IMR-90 (cell line): ENCODE measurements around the gene SLC35E2B. TPM values are rescaled to one million over a fixed set of nuclear protein-coding genes. Genes with fewer than 3 reads are reported as not detected.

Experiments used
- ATAC-seq: fragments of 200-7000 bp; cut with Tn5 transposase; 2 replicates; pipeline ENCODE4 v1.9.1; 2020; ENCODE audit warnings: low read depth, mild to moderate bottlenecking, moderate library complexity
- BruUV-seq: library from RNA; stranded (reverse); fragments of 400-500 nt; replicated peaks from 2 replicates; lab custom pipeline; 2021; lab: Mats Ljungman, UMichigan
- CTCF ChIA-PET: fragments of 300-600 bp; formaldehyde crosslinking; extraction: SDS; loops from one replicate; lab custom pipeline; 2021; ENCODE audit warnings: antibody characterized with exemption; lab: Yijun Ruan, JAX
- POLR2A ChIA-PET: fragments of 300-600 bp; sonication (Branson Sonifier 250); formaldehyde crosslinking; loops from one replicate; lab custom pipeline; 2022; ENCODE audit warnings: antibody characterized with exemption; ENCODE audit not compliant: unreplicated experiment; lab: Charles Lee
- DNase-seq: peaks from one replicate; pipeline ENCODE4 v3.0.0; 2013
- H2AFZ ChIP-seq: replicated peaks from 2 replicates; pipeline ENCODE3; 2013; ENCODE audit warnings: low read length, mild to moderate bottlenecking; ENCODE audit not compliant: poor library complexity
- H2AK5ac ChIP-seq: 2 replicates; pipeline ENCODE4 v1.6.1; 2013; ENCODE audit warnings: low read depth, low read length, inconsistent platforms
- H2AK9ac ChIP-seq: replicated peaks from 2 replicates; pipeline ENCODE3; 2013; ENCODE audit warnings: mild to moderate bottlenecking, low read depth, low read length, moderate library complexity; ENCODE audit not compliant: poor library complexity
- H2BK120ac ChIP-seq: 2 replicates; pipeline ENCODE4 v1.6.1; 2013; ENCODE audit warnings: low read depth, low read length, inconsistent platforms
- H2BK15ac ChIP-seq: 3 replicates; pipeline ENCODE4 v1.6.1; 2013; ENCODE audit warnings: low read depth, low read length, inconsistent platforms
- H2BK20ac ChIP-seq: 2 replicates; pipeline ENCODE4 v1.6.1; 2013; ENCODE audit warnings: low read depth, mild to moderate bottlenecking, inconsistent platforms, low read length, moderate library complexity
- H2BK5ac ChIP-seq: 2 replicates; pipeline ENCODE4 v1.6.1; 2013; ENCODE audit warnings: mild to moderate bottlenecking, low read depth, low read length, inconsistent platforms; ENCODE audit not compliant: poor library complexity, severe bottlenecking
- H3K14ac ChIP-seq: replicated peaks from 2 replicates; pipeline ENCODE4 v1.6.1; 2013; ENCODE audit warnings: low read depth, low read length, inconsistent platforms
- H3K18ac ChIP-seq: 2 replicates; pipeline ENCODE4 v1.6.1; 2013; ENCODE audit warnings: low read depth, low read length, control low read depth
- H3K23ac ChIP-seq: 2 replicates; pipeline ENCODE4 v1.6.1; 2013; ENCODE audit warnings: low read depth, low read length, inconsistent platforms
- H3K27ac ChIP-seq: 2 replicates; pipeline ENCODE4 v1.5.1; 2013; ENCODE audit warnings: mild to moderate bottlenecking, control low read depth, low read length; ENCODE audit not compliant: insufficient read depth
- H3K27me3 ChIP-seq: 2 replicates; pipeline ENCODE4 v1.6.1; 2013; ENCODE audit warnings: low read length; ENCODE audit not compliant: control insufficient read depth, insufficient read depth
- H3K36me3 ChIP-seq: 2 replicates; pipeline ENCODE4 v1.6.1; 2013; ENCODE audit warnings: low read length, mixed read lengths; ENCODE audit not compliant: control insufficient read depth, insufficient read depth
- H3K4ac ChIP-seq: 2 replicates; pipeline ENCODE4 v1.6.1; 2013; ENCODE audit warnings: low read depth, low read length, inconsistent platforms
- H3K4me1 ChIP-seq: 2 replicates; pipeline ENCODE4 v1.6.1; 2013; ENCODE audit warnings: low read length, mixed read lengths; ENCODE audit not compliant: control insufficient read depth, insufficient read depth
- H3K4me2 ChIP-seq: 2 replicates; pipeline ENCODE4 v1.6.1; 2013; ENCODE audit warnings: low read depth, mild to moderate bottlenecking, control low read depth, low read length, moderate library complexity
- H3K4me3 ChIP-seq: 2 replicates; pipeline ENCODE4 v1.5.1; 2013; ENCODE audit warnings: low read depth, mild to moderate bottlenecking, control low read depth, low read length, moderate library complexity; ENCODE audit not compliant: insufficient read depth
- H3K56ac ChIP-seq: 2 replicates; pipeline ENCODE4 v1.6.1; 2013; ENCODE audit warnings: low read length, inconsistent platforms; ENCODE audit not compliant: insufficient read depth; ENCODE audit errors: extremely low read depth
- H3K79me1 ChIP-seq, 2 experiments: 2 replicates each; pipeline ENCODE4 v1.6.1; 2013; ENCODE audit warnings: low read length in 2 of 2, inconsistent platforms in 1 of 2, low read depth in 1 of 2
- H3K9ac ChIP-seq: 2 replicates; pipeline ENCODE4 v1.6.1; 2013; ENCODE audit warnings: low read depth, low read length, control low read depth
- H3K9me1 ChIP-seq: 2 replicates; pipeline ENCODE4 v1.6.1; 2013; ENCODE audit warnings: low read length, inconsistent platforms; ENCODE audit not compliant: insufficient read depth
- H3K9me3 ChIP-seq: 2 replicates; pipeline ENCODE4 v1.6.1; 2013; ENCODE audit warnings: low read length; ENCODE audit not compliant: control insufficient read depth, insufficient read depth
- H4K20me1 ChIP-seq: 2 replicates; pipeline ENCODE4 v1.6.1; 2013; ENCODE audit warnings: low read length, inconsistent platforms; ENCODE audit not compliant: insufficient read depth
- H4K5ac ChIP-seq: 2 replicates; pipeline ENCODE4 v1.6.1; 2013; ENCODE audit warnings: mild to moderate bottlenecking, low read depth, low read length, control low read depth
- H4K8ac ChIP-seq, 2 experiments: 2 replicates each; pipeline ENCODE4 v1.6.1; 2013; ENCODE audit warnings: low read depth in 2 of 2, low read length in 2 of 2, control low read depth in 1 of 2, inconsistent platforms in 1 of 2
- H4K91ac ChIP-seq: 2 replicates; pipeline ENCODE4 v1.6.1; 2013; ENCODE audit warnings: low read depth, low read length, inconsistent platforms; ENCODE audit not compliant: insufficient read depth
- BHLHE40 ChIP-seq: fragments of 150-350 bp; IDR thresholded peaks from 2 replicates; pipeline ENCODE4 v1.6.1; 2016; ENCODE audit warnings: mild to moderate bottlenecking, low read depth, low read length
- CHD1 ChIP-seq: IDR thresholded peaks from 2 replicates; pipeline ENCODE4 v1.6.1; 2012; ENCODE audit warnings: low read depth, low read length, improper control_type of control experiment
- ELK1 ChIP-seq: fragments of 150-350 bp; IDR thresholded peaks from 2 replicates; pipeline ENCODE4 v1.6.1; 2016; ENCODE audit warnings: low read depth, mild to moderate bottlenecking, low read length, moderate library complexity, borderline replicate concordance
- FOS ChIP-seq: fragments of 150-350 bp; IDR thresholded peaks from 2 replicates; pipeline ENCODE4 v1.6.1; 2016; ENCODE audit warnings: low read depth, low read length
- MAFK ChIP-seq: IDR thresholded peaks from 2 replicates; pipeline ENCODE4 v1.6.1; 2012; ENCODE audit warnings: low read depth, low read length, improper control_type of control experiment
- MAZ ChIP-seq: IDR thresholded peaks from 2 replicates; pipeline ENCODE4 v1.6.1; 2012; ENCODE audit warnings: low read depth, mild to moderate bottlenecking, low read length, improper control_type of control experiment, moderate library complexity, borderline replicate concordance
- MXI1 ChIP-seq: IDR thresholded peaks from 2 replicates; pipeline ENCODE4 v1.6.1; 2012; ENCODE audit warnings: low read depth, mild to moderate bottlenecking, low read length, moderate library complexity, borderline replicate concordance
- NFE2L2 ChIP-seq: fragments of 150-350 bp; IDR thresholded peaks from 2 replicates; pipeline ENCODE4 v1.6.1; 2016; ENCODE audit warnings: low read depth, mild to moderate bottlenecking, low read length
- RCOR1 ChIP-seq: IDR thresholded peaks from 2 replicates; pipeline ENCODE4 v1.6.1; 2012; ENCODE audit warnings: mild to moderate bottlenecking, low read length, improper control_type of control experiment; ENCODE audit not compliant: insufficient replicate concordance
- USF2 ChIP-seq: fragments of 150-350 bp; IDR thresholded peaks from 2 replicates; pipeline ENCODE4 v1.6.1; 2017; ENCODE audit warnings: mild to moderate bottlenecking, antibody characterized with exemption, low read length, low read depth
- WGBS, 2 experiments: methylation state at CpG; one replicate each; pipeline versions ENCODE4 v1.1.5 to v1.1.7; 2013; ENCODE audit warnings: missing lambda C conversion rate in 2 of 2; ENCODE audit not compliant: insufficient read length in 1 of 2; ENCODE audit errors: extremely low coverage in 2 of 2; 5-methylcytosine and 5-hydroxymethylcytosine counted together
- dilution Hi-C: fragments of 300-500 bp; cut with HindIII; formaldehyde crosslinking; loops from one replicate; pipeline ENCODE4 v1.14.3; 2018; ENCODE audit warnings: low sequenced_read_pairs; ENCODE audit not compliant: unreplicated experiment
- in situ Hi-C: fragments of 300-500 bp; cut with MboI; formaldehyde crosslinking; loops from 3 replicates; pipeline ENCODE4 v1.14.3; 2019; ENCODE audit warnings: low sequenced_read_pairs, inconsistent platforms, mixed read lengths
- intact Hi-C: fragments of 100-400 bp; cut with micrococcal nuclease; formaldehyde crosslinking; loops from 2 replicates; pipeline ENCODE4 v1.10.0; 2022
- polyA plus RNA-seq, 3 experiments: library from polyadenylated mRNA; depleted of rRNA; stranded (reverse); fragments of >200 nt; gene quantifications; 2 replicates each; pipeline ENCODE4 v1.2.3, GENCODE V29; 2012; ENCODE audit warnings: low replicate concordance in 1 of 3
- total RNA-seq: library from RNA; depleted of rRNA; stranded (reverse); fragments of >200 nt; gene quantifications from 2 replicates; pipeline ENCODE4 v1.2.3, GENCODE V29; 2012

The SLC35E2B gene
- total and polyA plus RNA-seq, 2 of the 4 experiments (the other 2 are of a cell fraction) = 14.9 to 30.2 TPM

- Histone ChIP-seq H3K27ac (no peak within 1 kb of the TSS), H3K9me1 (no peaks in the 10 kb centered on the region), H3K4ac (no peak within 1 kb of the TSS), H3K56ac (no peak within 1 kb of the TSS), H2BK20ac (no peak within 1 kb of the TSS), H4K91ac (no peak within 1 kb of the TSS), H3K14ac (no peak within 1 kb of the TSS), H3K36me3 (peaks cover 22% of the 10 kb centered on the region), H3K4me1 (no peaks in the 10 kb centered on the region; the same call in 1 of the 2 replicates), H2BK120ac (no peak within 1 kb of the TSS), H2BK5ac (no peak within 1 kb of the TSS), H3K4me3 (peak within 1 kb of the TSS; percentile 13; the same call in 1 of the 2 replicates), H3K4me2 (no peak within 1 kb of the TSS; the same call in 1 of the 2 replicates), H3K9me3 (no peaks in the 10 kb centered on the region), H4K8ac (peak within 1 kb of the TSS in 1 of 2 experiments; percentile 16; a peak in 1 of 4 replicates), H3K27me3 (no peaks in the 10 kb centered on the region), H3K9ac (no peak within 1 kb of the TSS), H4K5ac (no peak within 1 kb of the TSS), H2AK9ac (peak within 1 kb of the TSS; percentile 88), H3K79me1 (no peaks in the 10 kb centered on the region), H3K23ac (no peak within 1 kb of the TSS), H2BK15ac (no peak within 1 kb of the TSS), H3K18ac (no peak within 1 kb of the TSS), H4K20me1 (no peaks in the 10 kb centered on the region), H2AFZ (peak within 1 kb of the TSS; percentile 63), H2AK5ac (no peak within 1 kb of the TSS; the same call in 1 of the 2 replicates)
- ChIA-PET CTCF (no interaction called here), POLR2A (no interaction called here)
- intact Hi-C loops = no loop called here
- ATAC-seq (peak; percentile 61), DNase-seq (no peak)
- dilution Hi-C loops = no loop called here
- BruUV-seq = no TSS peak
- in situ Hi-C loops = no loop called here
- 35% methylated on average over 16 of the region's 48 CpGs; no CpG with 5 or more reads in 1 of the 2 experiments for WGBS, 2 experiments
- no peak for TF ChIP-seq USF2
- TF ChIP-seq RCOR1 = no peak
- no peak for TF ChIP-seq FOS
- no peak for TF ChIP-seq ELK1
- no peak for TF ChIP-seq MXI1
- no peak for TF ChIP-seq MAZ
- TF ChIP-seq CHD1 = no peak
- no peak for TF ChIP-seq NFE2L2
- no peak for TF ChIP-seq MAFK
- no peak for TF ChIP-seq BHLHE40
Observed at GRCh38 chr1:1631782-1632420, 60.7 kb downstream of the SLC35E2B start, which contains the start of gene MMP23B. MMP23B (plus strand) TSS chr1:1632173; CDS start chr1:1632219, 46 bp downstream.
